PC-9 (cell line): ENCODE results near the gene CD300C.

ENCODE experiments used
- EZH2 ChIP-seq: fragments of 200-600 bp; sonication (generic); IDR thresholded peaks from 2 replicates; pipeline ENCODE4 v1.8.0; 2017; ENCODE audit warnings: antibody characterized with exemption, low read depth
- TF ChIP-seq, protein P1 (sequence below): fragments of 200-600 bp; sonication (generic); conservative IDR thresholded peaks from 2 replicates; pipeline ENCODE4 v1.6.1; 2017; ENCODE audit warnings: mixed run types, antibody characterized with exemption, mild to moderate bottlenecking, moderate library complexity

DNA sequence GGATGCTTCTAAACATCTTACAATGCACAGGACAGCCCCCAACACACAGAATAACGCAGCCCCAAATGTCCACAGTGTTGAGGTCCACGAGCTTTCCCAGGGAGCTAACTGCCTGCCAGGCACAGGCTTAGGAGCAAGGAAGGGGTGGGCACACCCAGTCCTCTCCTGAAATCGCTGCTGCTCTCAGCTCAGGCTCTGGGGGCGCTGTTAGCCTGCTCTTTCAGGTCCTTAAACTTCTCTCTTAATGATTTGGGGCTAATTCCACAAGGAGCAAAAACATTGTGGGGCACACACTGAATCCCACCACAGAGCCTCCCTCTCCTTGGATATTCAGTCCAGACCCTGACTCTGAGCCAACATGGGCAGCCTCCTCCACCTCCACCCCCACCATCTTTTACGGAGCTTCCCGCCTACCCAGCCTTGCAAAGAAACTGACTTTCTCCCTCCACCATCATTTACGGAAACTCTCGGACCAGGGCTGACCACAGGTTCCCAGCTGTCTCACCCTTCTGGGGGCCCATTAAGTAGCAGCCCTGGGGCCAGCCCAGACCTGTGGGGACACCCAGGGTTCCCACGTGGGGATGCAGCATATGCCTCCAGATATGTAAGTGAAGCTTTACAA is 20.3 kb upstream of the CD300C start:
- TF ChIP-seq, protein P1, sequence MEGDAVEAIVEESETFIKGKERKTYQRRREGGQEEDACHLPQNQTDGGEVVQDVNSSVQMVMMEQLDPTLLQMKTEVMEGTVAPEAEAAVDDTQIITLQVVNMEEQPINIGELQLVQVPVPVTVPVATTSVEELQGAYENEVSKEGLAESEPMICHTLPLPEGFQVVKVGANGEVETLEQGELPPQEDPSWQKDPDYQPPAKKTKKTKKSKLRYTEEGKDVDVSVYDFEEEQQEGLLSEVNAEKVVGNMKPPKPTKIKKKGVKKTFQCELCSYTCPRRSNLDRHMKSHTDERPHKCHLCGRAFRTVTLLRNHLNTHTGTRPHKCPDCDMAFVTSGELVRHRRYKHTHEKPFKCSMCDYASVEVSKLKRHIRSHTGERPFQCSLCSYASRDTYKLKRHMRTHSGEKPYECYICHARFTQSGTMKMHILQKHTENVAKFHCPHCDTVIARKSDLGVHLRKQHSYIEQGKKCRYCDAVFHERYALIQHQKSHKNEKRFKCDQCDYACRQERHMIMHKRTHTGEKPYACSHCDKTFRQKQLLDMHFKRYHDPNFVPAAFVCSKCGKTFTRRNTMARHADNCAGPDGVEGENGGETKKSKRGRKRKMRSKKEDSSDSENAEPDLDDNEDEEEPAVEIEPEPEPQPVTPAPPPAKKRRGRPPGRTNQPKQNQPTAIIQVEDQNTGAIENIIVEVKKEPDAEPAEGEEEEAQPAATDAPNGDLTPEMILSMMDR, result peak; percentile 66
- no peak for TF ChIP-seq EZH2
